BJ (cell line): ENCODE data around the gene FSCB. TPM values are rescaled to one million over a fixed set of nuclear protein-coding genes. Genes with fewer than 3 reads are reported as not detected.

Source experiments
- CTCF ChIA-PET: fragments of 350-600 bp; formaldehyde crosslinking; extraction: SDS; loops from one replicate; lab custom pipeline; 2021; ENCODE audit warnings: antibody characterized with exemption, inconsistent platforms; lab: Yijun Ruan, JAX
- POLR2A ChIA-PET: fragments of 300-600 bp; sonication (Branson Sonifier 250); formaldehyde crosslinking; extraction: SDS; loops from one replicate; lab custom pipeline; 2021; ENCODE audit warnings: antibody characterized with exemption; lab: Charles Lee
- DNase-seq: peaks from one replicate; pipeline ENCODE4 v3.0.0-alpha.2; 2011; ENCODE audit warnings: low read depth
- H3K27me3 ChIP-seq: 2 replicates; pipeline ENCODE4 v1.6.0; 2011; ENCODE audit warnings: low read length; ENCODE audit not compliant: control insufficient read depth, insufficient read depth
- H3K36me3 ChIP-seq: 2 replicates; pipeline ENCODE4 v1.5.1; 2011; ENCODE audit warnings: low read length; ENCODE audit not compliant: control insufficient read depth, insufficient read depth
- H3K4me3 ChIP-seq: 2 replicates; pipeline ENCODE4 v1.5.1; 2011; ENCODE audit warnings: low read depth, mild to moderate bottlenecking, control low read depth, low read length
- CTCF ChIP-seq: IDR thresholded peaks from 2 replicates; pipeline ENCODE4 v1.5.1; 2011; ENCODE audit warnings: low read depth, mild to moderate bottlenecking, control low read depth, inconsistent platforms, low read length, moderate library complexity; ENCODE audit not compliant: insufficient read depth
- polyA minus RNA-seq: library from RNA; depleted of rRNA, polyadenylated mRNA; stranded (reverse); fragments of >200 nt; gene quantifications from 2 replicates; pipeline ENCODE4 v1.2.3, GENCODE V29; 2011; rRNA and poly(A)+ RNA removed
- polyA plus RNA-seq: library from polyadenylated mRNA; depleted of rRNA; stranded (reverse); fragments of >200 nt; gene quantifications from 2 replicates; pipeline ENCODE4 v1.2.3, GENCODE V29; 2011; rRNA removed

The FSCB gene
- not detected in 2 replicates for polyA plus RNA-seq
- polyA minus RNA-seq = not detected in 2 replicates

- no peak for TF ChIP-seq CTCF
- Histone ChIP-seq H3K36me3 (no peaks in the 10 kb centered on the region), H3K4me3 (no peak within 1 kb of the TSS), H3K27me3 (no peaks in the 10 kb centered on the region)
- CTCF ChIA-PET = no interaction called here
- DNase-seq = no peak
- POLR2A ChIA-PET = no interaction called here
Observed at GRCh38 chr14:44507183-44507582, at the start of gene FSCB. Gene FSCB (minus strand): TSS chr14:44507283. CDS start chr14:44506987, 296 bp downstream.

- Histone ChIP-seq H3K4me3 (no peak overlapping the region), H3K36me3 (no peaks in the 10 kb centered on the region), H3K27me3 (no peaks in the 10 kb centered on the region)
- ChIA-PET POLR2A (no interaction called here), CTCF (no interaction called here)
- DNase-seq = no peak
- no peak for TF ChIP-seq CTCF
Observed at GRCh38 chr14:44531658-44532057, 24.6 kb upstream of the FSCB start.

GRCh38 chr14:44530475-44530874 lies 23.4 kb upstream of the FSCB start:
- DNase-seq = no peak
- ChIA-PET POLR2A (no interaction called here), CTCF (no interaction called here)
- no peaks in the 10 kb centered on the region for H3K36me3 ChIP-seq
- H3K27me3 ChIP-seq = no peaks in the 10 kb centered on the region
- H3K4me3 ChIP-seq = no peak overlapping the region
- TF ChIP-seq CTCF = no peak

GRCh38 chr14:44529026-44529425 lies 21.9 kb upstream of the FSCB start:
- Histone ChIP-seq H3K4me3 (no peak overlapping the region), H3K27me3 (no peaks in the 10 kb centered on the region), H3K36me3 (no peaks in the 10 kb centered on the region)
- CTCF ChIA-PET = no interaction called here
- DNase-seq = no peak
- TF ChIP-seq CTCF = no peak
- POLR2A ChIA-PET = no interaction called here

GRCh38 chr14:44528180-44528579 lies 21.1 kb upstream of the FSCB start:
- TF ChIP-seq CTCF = no peak
- CTCF ChIA-PET = no interaction called here

More at GRCh38 chr14:44528180-44528579, 21.1 kb upstream of the FSCB start:
- no peaks in the 10 kb centered on the region for H3K36me3 ChIP-seq
- no peaks in the 10 kb centered on the region for H3K27me3 ChIP-seq
- no peak overlapping the region for H3K4me3 ChIP-seq
- no peak for DNase-seq
- POLR2A ChIA-PET = no interaction called here
